ACHN (cell line): ENCODE data around the gene HS3ST1.

Experiments
- DNase-seq: peaks from one replicate; pipeline ENCODE4 v3.0.0-alpha.2; 2015
- in situ Hi-C: cut with HindIII; loops from 2 replicates; pipeline ENCODE4 v1.10.0; 2017; ENCODE audit warnings: low sequenced_read_pairs, low pct_ligation_motif_present, low pct_unique_long_range_greater_than_20kb

The HS3ST1 gene

DNA sequence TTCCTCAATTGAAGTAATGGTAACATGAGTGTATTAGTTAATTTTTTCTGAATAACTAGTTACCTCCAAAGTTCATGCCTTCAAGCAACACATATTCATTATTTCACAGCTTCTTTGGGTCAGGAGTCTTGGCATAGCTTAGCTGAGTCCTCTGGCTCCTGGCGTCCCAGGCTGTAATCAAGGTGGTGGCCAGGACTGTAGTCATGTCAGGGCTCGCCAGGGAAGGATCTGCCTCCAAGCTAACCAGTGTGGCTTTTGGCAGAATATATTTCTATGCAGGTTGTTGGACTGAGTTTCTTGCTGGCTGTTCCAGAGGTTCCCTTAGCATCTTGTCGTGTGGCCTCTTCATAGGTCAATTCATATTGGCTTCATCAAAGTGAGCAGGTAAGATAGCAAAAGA is 10.0 kb upstream of the HS3ST1 start:
- in situ Hi-C loops: no loop called here

GRCh38 chr4:11436673-11437072 is 8.0 kb upstream of the HS3ST1 start:
- no peak for DNase-seq
- in situ Hi-C loops: no loop called here

More for the DNA sequence above, 10.0 kb upstream of the HS3ST1 start:
- DNase-seq: no peak

GRCh38 chr4:11436084-11436483 is 7.4 kb upstream of the HS3ST1 start:
- in situ Hi-C loops: no loop called here
- DNase-seq: no peak

GRCh38 chr4:11435557-11435956 is 6.9 kb upstream of the HS3ST1 start:
- in situ Hi-C loops: no loop called here

GRCh38 chr4:11431111-11431510 is 2.4 kb upstream of the HS3ST1 start:
- in situ Hi-C loops: no loop called here
- DNase-seq: no peak

More at GRCh38 chr4:11435557-11435956, 6.9 kb upstream of the HS3ST1 start:
- DNase-seq: no peak

DNA sequence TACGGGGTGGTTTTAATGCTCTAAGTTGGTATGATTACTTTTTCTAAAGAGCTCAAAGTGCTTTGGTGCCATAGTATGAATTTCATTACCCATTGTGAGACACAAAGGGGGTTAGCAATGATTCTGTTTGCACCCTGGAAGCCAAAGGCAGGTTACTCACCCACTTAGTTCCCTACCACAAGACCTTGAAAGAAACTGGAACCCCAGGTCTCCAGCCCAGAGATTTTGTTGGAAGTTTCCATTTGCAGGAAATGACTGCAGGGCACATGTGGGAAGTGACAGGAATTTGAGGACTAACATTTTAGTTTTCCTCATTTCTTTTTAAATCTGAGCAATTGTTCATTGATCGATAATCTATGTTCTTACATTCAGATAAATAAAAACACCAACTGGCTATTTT is 1.8 kb upstream of the HS3ST1 start:
- in situ Hi-C loops: no loop called here
- DNase-seq: no peak

DNA sequence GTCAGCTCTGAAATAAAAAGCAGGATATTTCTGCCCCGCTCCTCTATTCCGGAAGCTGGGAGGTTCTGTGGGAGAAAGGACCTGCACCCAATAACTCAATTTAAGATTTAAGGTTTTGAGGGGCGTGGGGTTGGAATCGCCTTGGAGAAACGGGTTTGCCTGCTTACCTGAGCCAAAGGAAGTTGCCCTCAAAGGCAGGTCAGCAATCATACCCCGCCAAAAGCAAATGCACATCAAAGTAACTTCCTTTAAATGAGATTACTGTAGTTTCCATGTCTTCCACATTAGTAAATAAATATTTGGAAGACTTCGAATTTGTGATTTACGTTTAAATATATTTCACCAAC is 978 bp upstream of the HS3ST1 start:
- DNase-seq: no peak
- in situ Hi-C loops: no loop called here

- peak; percentile 79 for DNase-seq
- in situ Hi-C loops: no loop called here
Observed at GRCh38 chr4:11428899-11429698, 405 bp upstream of the HS3ST1 start.

GRCh38 chr4:11427121-11427996 is 1.3 kb downstream of the HS3ST1 start:
- DNase-seq: no peak
- in situ Hi-C loops: no loop called here

- no peak for DNase-seq
- in situ Hi-C loops: no loop called here
Observed at GRCh38 chr4:11426731-11427120, 2.0 kb downstream of the HS3ST1 start.

DNA sequence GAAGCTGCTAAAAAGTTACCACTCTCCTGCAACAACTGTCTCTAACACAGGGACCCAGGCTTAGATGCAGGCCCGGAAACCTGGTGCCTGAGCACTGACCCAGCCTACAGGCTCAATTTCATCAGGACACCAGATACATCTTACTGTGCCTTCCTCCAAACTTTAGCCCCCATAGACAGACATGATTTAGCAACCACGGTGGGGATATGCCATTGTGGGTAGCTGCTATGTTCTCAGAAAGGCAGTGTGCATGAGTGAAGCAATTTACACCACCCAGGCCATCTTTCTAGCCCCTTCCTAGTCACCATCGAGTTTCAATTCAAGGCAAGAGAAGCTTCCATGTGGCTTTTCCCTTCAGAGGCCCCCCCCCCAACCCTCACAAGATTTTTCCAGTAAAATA is 2.7 kb downstream of the HS3ST1 start:
- in situ Hi-C loops: no loop called here
- no peak for DNase-seq

DNA sequence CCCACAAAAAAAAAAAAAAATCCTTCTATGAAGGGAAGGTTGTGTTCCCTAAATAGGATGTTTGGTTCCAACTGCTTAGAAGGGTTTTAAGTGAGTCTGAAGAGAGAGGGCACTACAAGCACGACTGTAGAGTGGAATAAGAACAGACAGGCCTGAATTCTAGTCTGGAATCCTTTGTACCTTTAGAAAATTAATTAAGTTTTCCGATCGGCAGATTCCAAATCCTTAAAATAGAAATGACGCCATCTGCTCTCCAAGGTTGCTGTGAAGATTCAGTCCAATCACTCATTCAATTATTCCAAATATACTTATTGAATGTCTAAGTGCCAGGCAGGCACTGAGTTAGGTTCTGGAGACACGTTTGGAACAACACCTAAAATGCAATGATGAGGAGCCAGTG is 3.8 kb downstream of the HS3ST1 start:
- in situ Hi-C loops: no loop called here
- DNase-seq: no peak

- DNase-seq: peak; percentile 53
- in situ Hi-C loops: no loop called here
Observed at GRCh38 chr4:11424000-11424399, 4.7 kb downstream of the HS3ST1 start.

- in situ Hi-C loops: no loop called here
- no peak for DNase-seq
Observed at GRCh38 chr4:11423465-11423864, 5.2 kb downstream of the HS3ST1 start.

- in situ Hi-C loops: no loop called here
- no peak for DNase-seq
Observed at GRCh38 chr4:11421116-11421515, 7.6 kb downstream of the HS3ST1 start.

- in situ Hi-C loops: no loop called here
- DNase-seq: no peak
Observed at GRCh38 chr4:11420327-11420726, 8.4 kb downstream of the HS3ST1 start.

DNA sequence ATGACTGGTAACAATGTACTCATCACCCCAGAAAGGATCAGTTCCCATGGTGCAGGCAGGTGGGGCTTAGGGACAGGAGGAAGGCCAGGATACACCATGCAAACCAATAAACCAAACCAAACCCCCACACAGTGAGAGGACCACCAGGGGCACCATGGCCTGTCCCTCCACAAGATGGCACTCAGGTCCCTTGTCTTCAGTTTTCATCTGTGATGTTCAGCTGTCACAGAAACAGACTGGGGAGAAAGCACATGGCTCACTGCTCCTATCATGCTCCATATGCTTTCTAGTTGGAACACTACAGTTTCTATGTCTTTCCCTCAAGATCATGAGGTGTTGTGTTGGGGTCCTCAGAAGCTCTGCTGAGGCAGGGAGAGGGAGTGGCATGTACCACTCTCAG is 10.1 kb downstream of the HS3ST1 start:
- DNase-seq: no peak

GRCh38 chr4:11416767-11417113 is 12.0 kb downstream of the HS3ST1 start:
- DNase-seq: no peak
- in situ Hi-C loops: no loop called here

More for the DNA sequence above, 10.1 kb downstream of the HS3ST1 start:
- in situ Hi-C loops: no loop called here

DNA sequence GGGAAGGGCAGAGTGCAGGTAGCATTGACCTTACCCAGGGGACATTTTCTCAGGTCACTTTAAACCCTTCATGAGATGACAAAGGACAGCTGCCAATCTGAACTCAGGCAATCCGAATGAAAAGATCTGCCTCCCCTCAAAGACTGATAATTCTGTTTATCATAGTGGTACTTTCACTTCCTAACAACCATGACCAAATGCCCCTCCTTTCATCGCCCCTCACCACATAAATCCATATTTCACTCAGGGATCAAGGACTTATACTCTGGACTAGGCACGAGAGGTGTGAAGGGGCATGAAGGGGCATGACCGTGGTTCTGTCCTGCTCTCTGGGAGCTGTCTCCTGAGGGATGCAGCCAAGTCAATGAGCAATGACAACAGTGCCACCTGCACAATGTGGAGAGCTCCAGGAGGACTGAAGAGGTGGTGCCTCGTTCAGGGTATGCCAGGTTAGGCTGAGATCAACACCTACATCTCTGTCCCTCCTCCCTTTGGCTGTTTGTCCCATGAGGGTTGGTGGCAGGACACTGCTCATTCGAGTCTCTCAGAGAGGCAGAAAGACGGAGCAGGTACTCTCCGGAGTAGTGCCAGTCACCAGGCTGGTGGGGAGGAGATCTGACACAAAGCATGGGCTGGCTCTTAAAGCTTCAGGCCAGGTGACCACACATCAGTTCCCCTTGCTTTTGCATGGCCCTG is 12.5 kb downstream of the HS3ST1 start:
- in situ Hi-C loops: no loop called here
- DNase-seq: no peak
